Bronchial epithelial cell (primary cell): ENCODE data around the gene PRKCH. TPM values are rescaled to one million over a fixed set of nuclear protein-coding genes. Genes with fewer than 3 reads are reported as not detected.
A peak's percentile ranks its signal among the peaks of the same experiment; 100 is the strongest.

ENCODE experiments used
- DNase-seq: peaks from one replicate; pipeline ENCODE4 v3.0.0-alpha.2; 2010; ENCODE audit warnings: low read depth
- FAIRE-seq: peaks from 2 replicates; lab custom pipeline; 2011; peaks lifted over from hg19 to GRCh38; lab: Jason Lieb, UNC
- H3K27me3 ChIP-seq: 2 replicates; pipeline ENCODE4 v1.5.1; 2011; ENCODE audit warnings: low read length; ENCODE audit not compliant: control insufficient read depth, insufficient read depth
- H3K36me3 ChIP-seq: 2 replicates; pipeline ENCODE4 v1.5.1; 2011; ENCODE audit warnings: low read length; ENCODE audit not compliant: control insufficient read depth, insufficient read depth
- H3K4me3 ChIP-seq: 2 replicates; pipeline ENCODE4 v1.5.1; 2011; ENCODE audit warnings: mild to moderate bottlenecking, low read depth, low read length, control low read depth
- total RNA-seq: library from RNA; depleted of rRNA; stranded (reverse); fragments of >200 nt; gene quantifications from 2 replicates; pipeline ENCODE4 v1.2.1, GENCODE V29; 2014
- TF ChIP-seq, protein P1 (sequence below): IDR thresholded peaks from 2 replicates; pipeline ENCODE4 v1.5.1; 2011; ENCODE audit warnings: mild to moderate bottlenecking, moderate library complexity, low read length, control low read depth, inconsistent platforms; ENCODE audit not compliant: insufficient read depth, severe bottlenecking

The PRKCH gene
- 24.5 and 52.6 TPM in 2 replicates for total RNA-seq

DNA sequence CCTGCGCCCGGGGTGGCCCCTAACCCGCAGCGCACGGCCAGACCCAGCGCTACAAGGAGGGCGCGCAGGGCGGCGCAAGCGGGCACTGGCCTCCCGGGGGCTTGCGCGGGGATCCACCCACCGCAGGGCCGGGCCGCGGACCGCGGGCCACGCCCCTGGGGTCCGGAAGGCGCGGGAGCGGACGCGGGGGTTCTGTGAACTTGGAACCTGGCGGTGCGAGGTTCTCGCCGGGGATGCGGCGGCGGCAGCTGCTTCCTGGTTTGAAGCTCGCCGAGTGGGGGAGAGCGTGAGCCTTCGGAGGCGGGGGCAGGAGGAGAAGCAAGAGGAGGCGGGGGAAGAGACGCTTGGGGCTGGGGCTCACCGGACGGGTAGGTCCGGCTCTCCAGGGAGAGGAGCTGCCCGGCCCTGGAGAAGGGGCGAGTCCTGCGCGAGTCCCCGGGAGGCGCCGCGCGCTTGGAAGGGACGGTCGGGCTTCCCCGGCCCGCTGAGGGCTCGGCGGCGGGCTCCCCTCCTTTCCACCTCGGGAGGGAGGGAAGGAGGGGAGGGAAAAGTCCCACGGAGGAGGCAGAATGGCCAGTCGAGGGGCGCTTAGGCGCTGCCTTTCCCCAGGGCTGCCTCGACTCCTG is at the start of gene PRKCH:
Gene PRKCH (plus strand): TSS at position 195 of the 626 bp plus-strand sequence. CDS start 523 bp downstream, outside the sequence.
- H3K36me3 ChIP-seq, result no peaks in the 10 kb centered on the region
- FAIRE-seq, result no peak
- H3K4me3 ChIP-seq, result peak within 1 kb of the TSS; percentile 63
- H3K27me3 ChIP-seq, result no peaks in the 10 kb centered on the region
- TF ChIP-seq, protein P1, sequence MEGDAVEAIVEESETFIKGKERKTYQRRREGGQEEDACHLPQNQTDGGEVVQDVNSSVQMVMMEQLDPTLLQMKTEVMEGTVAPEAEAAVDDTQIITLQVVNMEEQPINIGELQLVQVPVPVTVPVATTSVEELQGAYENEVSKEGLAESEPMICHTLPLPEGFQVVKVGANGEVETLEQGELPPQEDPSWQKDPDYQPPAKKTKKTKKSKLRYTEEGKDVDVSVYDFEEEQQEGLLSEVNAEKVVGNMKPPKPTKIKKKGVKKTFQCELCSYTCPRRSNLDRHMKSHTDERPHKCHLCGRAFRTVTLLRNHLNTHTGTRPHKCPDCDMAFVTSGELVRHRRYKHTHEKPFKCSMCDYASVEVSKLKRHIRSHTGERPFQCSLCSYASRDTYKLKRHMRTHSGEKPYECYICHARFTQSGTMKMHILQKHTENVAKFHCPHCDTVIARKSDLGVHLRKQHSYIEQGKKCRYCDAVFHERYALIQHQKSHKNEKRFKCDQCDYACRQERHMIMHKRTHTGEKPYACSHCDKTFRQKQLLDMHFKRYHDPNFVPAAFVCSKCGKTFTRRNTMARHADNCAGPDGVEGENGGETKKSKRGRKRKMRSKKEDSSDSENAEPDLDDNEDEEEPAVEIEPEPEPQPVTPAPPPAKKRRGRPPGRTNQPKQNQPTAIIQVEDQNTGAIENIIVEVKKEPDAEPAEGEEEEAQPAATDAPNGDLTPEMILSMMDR, result peak; percentile 35
- DNase-seq, result peak; percentile 75

- Histone ChIP-seq H3K4me3 (no peak overlapping the region), H3K36me3 (no peaks in the 10 kb centered on the region), H3K27me3 (no peaks in the 10 kb centered on the region)
- TF ChIP-seq, protein P1, result no peak
- FAIRE-seq (no peak), DNase-seq (no peak)
Observed at GRCh38 chr14:61277232-61277631, 44.1 kb upstream of the PRKCH start.

- H3K36me3 ChIP-seq, result no peaks in the 10 kb centered on the region
- H3K4me3 ChIP-seq, result peak overlapping the region; percentile 97
- no peaks in the 10 kb centered on the region for H3K27me3 ChIP-seq
- TF ChIP-seq, protein P1, result no peak
- DNase-seq (no peak), FAIRE-seq (no peak)
Observed at GRCh38 chr14:61277784-61278183, 43.6 kb upstream of the PRKCH start.

DNA sequence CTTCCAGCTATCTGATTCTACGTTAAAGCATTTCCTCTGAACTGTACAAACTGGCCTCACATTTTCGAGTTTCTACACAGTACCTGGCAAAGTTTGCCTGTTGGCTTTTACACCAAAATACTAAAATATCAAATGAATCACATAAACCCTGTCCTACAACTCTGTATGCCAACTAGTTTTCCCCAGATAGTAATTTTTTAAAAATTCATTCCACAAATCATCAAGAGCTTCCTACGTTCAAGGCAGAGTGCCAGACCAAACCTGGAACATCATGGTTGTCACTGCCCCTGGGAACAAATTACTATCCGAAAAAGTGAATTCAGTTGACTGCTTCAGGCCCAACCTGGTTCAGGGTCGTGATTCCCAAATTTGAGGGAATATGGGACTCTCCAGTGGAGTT is 42.3 kb upstream of the PRKCH start:
- Histone ChIP-seq H3K36me3 (no peaks in the 10 kb centered on the region), H3K4me3 (peak overlapping the region; percentile 97), H3K27me3 (no peaks in the 10 kb centered on the region)
- DNase-seq, result peak; percentile 39
- FAIRE-seq, result no peak
- TF ChIP-seq, protein P1, result no peak

GRCh38 chr14:61280092-61280525 is 41.3 kb upstream of the PRKCH start:
- H3K36me3 ChIP-seq, result no peaks in the 10 kb centered on the region
- no peak for FAIRE-seq

More at GRCh38 chr14:61280092-61280525, 41.3 kb upstream of the PRKCH start:
- peak; percentile 12 for DNase-seq
- TF ChIP-seq, protein P1, result no peak
- H3K4me3 ChIP-seq, result peak overlapping the region; percentile 97
- H3K27me3 ChIP-seq, result no peaks in the 10 kb centered on the region
